ENCODE measurements around the gene ZNF70. TPM values are rescaled to one million over a fixed set of nuclear protein-coding genes. Genes with fewer than 3 reads are reported as not detected.

Gene ZNF70
- polyA plus RNA-seq, 1 of the 3 experiments (the other 2 are of a cell fraction), result 0.77 TPM

- no peak for TF ChIP-seq PBX3 (IDR thresholded peaks at IDR 0.05)
- TF ChIP-seq POLR2AphosphoS5 (IDR thresholded peaks at IDR 0.05; ENCODE audit: low read depth, low read length), result peak; percentile 87
- TF ChIP-seq MXI1 (IDR thresholded peaks at IDR 0.05; ENCODE audit: low read depth, low read length), result peak; percentile 70
- TF ChIP-seq NRF1 (IDR thresholded peaks at IDR 0.05; ENCODE audit: low read depth, low read length), result peak; percentile 70
- no peak for TF ChIP-seq IRF3 (IDR thresholded peaks at IDR 0.05; ENCODE audit: low read depth, low read length)
- peak; percentile 72; the same call in 1 of the 2 replicates for TF ChIP-seq SIN3A (IDR thresholded peaks at IDR 0.05; ENCODE audit: borderline replicate concordance, low read depth, low read length)
- TF ChIP-seq ZBTB33 (IDR thresholded peaks at IDR 0.05; ENCODE audit: borderline replicate concordance, low read depth), result peak; percentile 80; the same call in 1 of the 2 replicates
- TF ChIP-seq FOSL2 (IDR thresholded peaks at IDR 0.05; ENCODE audit: borderline replicate concordance, low read depth), result no peak
- TF ChIP-seq SMC3 (IDR thresholded peaks at IDR 0.05; ENCODE audit: low read depth, low read length), result 0 out of 2 replicates have a peak, but pooled peaks have one; percentile 13
- no peak for TF ChIP-seq GATA2 (CRISPR knock-in tag; IDR thresholded peaks at IDR 0.05)
- no peak for TF ChIP-seq RXRA (IDR thresholded peaks at IDR 0.05; ENCODE audit: borderline replicate concordance, low read depth)
Measured at GRCh38 chr22:23716811-23717801, 33.8 kb downstream of the ZNF70 start (continued).

- Histone ChIP-seq H3K27me3 (ENCODE audit: insufficient read depth) (no peaks in the 10 kb centered on the region), H3F3A (replicated peaks; ENCODE audit: insufficient read depth) (no peaks in the 10 kb centered on the region), H4K20me1 (ENCODE audit: insufficient read depth) (no peaks in the 10 kb centered on the region), H3K27ac (ENCODE audit: low read depth in 2 of 2, low read length in 1 of 2) (no peak overlapping the region), H3K4me2 (peak overlapping the region; percentile 86), H3K36me3 (replicated peaks in 1 of 2; ENCODE audit: control insufficient read depth in 1 of 2, insufficient read depth in 2 of 2, low read length in 1 of 2) (peaks cover 8 to 11% of the 10 kb centered on the region in 2 experiments), H3K9me2 (no peaks in the 10 kb centered on the region), H3K9ac (peak overlapping the region; percentile 84; the same call in 1 of the 2 replicates), H3K4me3 (ENCODE audit: low read depth in 2 of 2, low read length in 1 of 2) (peak overlapping the region; percentile 65 to 84; a peak in 2 of 4 replicates), H2AFZ (ENCODE audit: low read depth) (no peak overlapping the region), H3K4me1 (ENCODE audit: control insufficient read depth in 1 of 2, insufficient read depth in 2 of 2, low read depth in 1 of 2, low read length in 1 of 2) (peaks cover 0 to 6% of the 10 kb centered on the region in 2 experiments; a peak in 1 of 4 replicates), H3K9me3 (no peaks in the 10 kb centered on the region), H3K79me2 (ENCODE audit: insufficient read depth) (peaks cover 17% of the 10 kb centered on the region)
- ChIA-PET CTCF (interaction anchor here (2.0 to 2.2 kb wide), 2 partner anchors 31 to 51 kb away, joined by 5 to 11 read pairs; partner anchors contain the start of gene CHCHD10), POLR2A (no interaction called here)
- 94% methylated on average over 18 of the region's 18 CpGs for WGBS (ENCODE audit: low lambda C conversion rate)
- DNase-seq, result no peak
- TF ChIP-seq FOSL2 (IDR thresholded peaks at IDR 0.05; ENCODE audit: borderline replicate concordance, low read depth), result no peak
- no peak for TF ChIP-seq GABPA (IDR thresholded peaks at IDR 0.05; ENCODE audit: low read depth)
- no peak for TF ChIP-seq TAF1 (IDR thresholded peaks at IDR 0.05; ENCODE audit: borderline replicate concordance, low read depth, low read length)
- TF ChIP-seq EZH2phosphoT487 (IDR thresholded peaks at IDR 0.05; ENCODE audit: borderline replicate concordance, low read depth), result no peak
- no peak for TF ChIP-seq EP300 (IDR thresholded peaks at IDR 0.05; ENCODE audit: borderline replicate concordance in 1 of 2, low read depth in 1 of 2, low read length in 1 of 2)
- TF ChIP-seq RFX5 (IDR thresholded peaks at IDR 0.05; ENCODE audit: low read length), result no peak
- TF ChIP-seq RAD21 (IDR thresholded peaks at IDR 0.05; ENCODE audit: low read length), result no peak
- TF ChIP-seq MEF2A (IDR thresholded peaks at IDR 0.05; ENCODE audit: borderline replicate concordance, low read depth), result no peak
- TF ChIP-seq TCF12 (IDR thresholded peaks at IDR 0.05), result no peak
- TF ChIP-seq USF2 (IDR thresholded peaks at IDR 0.05; ENCODE audit: borderline replicate concordance, low read depth, low read length), result no peak
- TF ChIP-seq POLR2AphosphoS5 (IDR thresholded peaks at IDR 0.05; ENCODE audit: low read depth, low read length), result no peak
- TF ChIP-seq CHD2 (IDR thresholded peaks at IDR 0.05; ENCODE audit: low read length, partially characterized antibody), result no peak
- no peak for TF ChIP-seq YY1 (IDR thresholded peaks at IDR 0.05; ENCODE audit: low read depth)
- TF ChIP-seq RXRA (IDR thresholded peaks at IDR 0.05; ENCODE audit: borderline replicate concordance, low read depth), result no peak
- no peak for TF ChIP-seq ELF1 (IDR thresholded peaks at IDR 0.05)
- no peak for TF ChIP-seq RCOR1 (IDR thresholded peaks at IDR 0.05; ENCODE audit: low read length)
- no peak for TF ChIP-seq GATA2 (CRISPR knock-in tag; IDR thresholded peaks at IDR 0.05)
- TF ChIP-seq SIN3A (IDR thresholded peaks at IDR 0.05; ENCODE audit: borderline replicate concordance, low read depth, low read length), result no peak
Measured at GRCh38 chr22:23715806-23716375, 35.0 kb downstream of the ZNF70 start.
